GM03348 (cell line): ENCODE measurements around the gene WRNIP1.
A peak's percentile ranks its signal among the peaks of the same experiment; 100 is the strongest.

Experiments used
- DNase-seq: peaks from one replicate; pipeline ENCODE4 v3.0.0; 2012; ENCODE audit warnings: low spot score

The WRNIP1 gene

GRCh38 chr6:2763345-2763841, 1.8 kb upstream of the WRNIP1 start:
- no peak for DNase-seq

- DNase-seq, result no peak
Measured at GRCh38 chr6:2763876-2764540, 1.2 kb upstream of the WRNIP1 start.

- DNase-seq, result peak; percentile 99
Measured at GRCh38 chr6:2764610-2765165, 505 bp upstream of the WRNIP1 start.

- DNase-seq, result peak; percentile 79
Measured at GRCh38 chr6:2765896-2766766, 938 bp downstream of the WRNIP1 start.

GRCh38 chr6:2766767-2767656, 1.8 kb downstream of the WRNIP1 start:
- DNase-seq, result peak; percentile 21

- no peak for DNase-seq
Measured at GRCh38 chr6:2767657-2768524, 2.7 kb downstream of the WRNIP1 start.

- no peak for DNase-seq
Measured at GRCh38 chr6:2768696-2769095, 3.5 kb downstream of the WRNIP1 start.

- no peak for DNase-seq
Measured at GRCh38 chr6:2770171-2770570, 5.0 kb downstream of the WRNIP1 start.

GRCh38 chr6:2771079-2771478, 5.9 kb downstream of the WRNIP1 start:
- DNase-seq, result no peak

- DNase-seq, result no peak
Measured at GRCh38 chr6:2772840-2773239, 7.6 kb downstream of the WRNIP1 start.

- DNase-seq, result peak; percentile 33
Measured at GRCh38 chr6:2773449-2773848, 8.3 kb downstream of the WRNIP1 start.

- no peak for DNase-seq
Measured at GRCh38 chr6:2775003-2775402, 9.8 kb downstream of the WRNIP1 start.

GRCh38 chr6:2777249-2777648, 12.1 kb downstream of the WRNIP1 start:
- no peak for DNase-seq

GRCh38 chr6:2780102-2780737, 15.0 kb downstream of the WRNIP1 start:
- DNase-seq, result no peak

- DNase-seq, result no peak
Measured at GRCh38 chr6:2781685-2782355, 16.6 kb downstream of the WRNIP1 start.

GRCh38 chr6:2782356-2782708, 17.1 kb downstream of the WRNIP1 start:
- no peak for DNase-seq

GRCh38 chr6:2782825-2783187, 17.6 kb downstream of the WRNIP1 start:
- no peak for DNase-seq

GRCh38 chr6:2783188-2783963, 18.2 kb downstream of the WRNIP1 start:
- no peak for DNase-seq

GRCh38 chr6:2784061-2784460, 18.9 kb downstream of the WRNIP1 start:
- no peak for DNase-seq
